Spleen (tissue), 11 donors: ENCODE data around the gene IFT27. TPM values are rescaled to one million over a fixed set of nuclear protein-coding genes. Genes with fewer than 3 reads are reported as not detected.
A peak's percentile ranks its signal among the peaks of the same experiment; 100 is the strongest.

ENCODE experiments used
- DNase-seq: peaks from one replicate; pipeline ENCODE4 v3.0.0-alpha.2; 2020
- H3K27ac ChIP-seq, 8 donors: fragments of 200-600 bp; sonication (generic) in 7 of 8; 1 replicate in 4 of 8; 2 replicates in 4 of 8; pipeline versions ENCODE4 v1.5.0 to v1.8.0; 2016 to 2021; ENCODE audit warnings: inconsistent platforms in 4 of 8, mild to moderate bottlenecking in 4 of 8, moderate library complexity in 1 of 8
- H3K27me3 ChIP-seq, 7 donors: fragments of 200-600 bp; sonication (generic) in 6 of 7; replicated peaks in 1 of 7; 1 replicate in 4 of 7; 2 replicates in 3 of 7; pipeline versions ENCODE4 v1.5.0 to v1.8.0; 2016 to 2021; ENCODE audit warnings: inconsistent platforms in 3 of 7, mild to moderate bottlenecking in 1 of 7
- H3K36me3 ChIP-seq, 6 donors: fragments of 200-600 bp; sonication (generic) in 5 of 6; 1 replicate in 4 of 6; 2 replicates in 2 of 6; pipeline versions ENCODE4 v1.5.0 to v1.8.0; 2016 to 2021; ENCODE audit warnings: inconsistent platforms in 2 of 6
- H3K4me1 ChIP-seq, 6 donors: fragments of 200-600 bp; sonication (generic) in 5 of 6; 1 replicate in 3 of 6; 2 replicates in 3 of 6; pipeline versions ENCODE4 v1.5.0 to v1.8.0; 2016 to 2021; ENCODE audit warnings: inconsistent platforms in 3 of 6
- H3K4me3 ChIP-seq, 8 donors: fragments of 200-600 bp; sonication (generic) in 7 of 8; 1 replicate in 4 of 8; 2 replicates in 4 of 8; pipeline versions ENCODE4 v1.5.0 to v1.8.0; 2016 to 2021; ENCODE audit warnings: inconsistent platforms in 4 of 8, mild to moderate bottlenecking in 4 of 8, moderate library complexity in 2 of 8
- H3K9me3 ChIP-seq, 8 donors: fragments of 200-600 bp; sonication (generic) in 7 of 8; 1 replicate in 4 of 8; 2 replicates in 4 of 8; pipeline versions ENCODE4 v1.5.0 to v1.8.0; 2016 to 2021; ENCODE audit warnings: inconsistent platforms in 4 of 8
- POLR2A ChIP-seq, 3 donors: fragments of 450-650 bp; IDR thresholded peaks; one replicate each; pipeline ENCODE4 v1.5.1; 2017; ENCODE audit warnings: antibody characterized with exemption in 3 of 3, mild to moderate bottlenecking in 1 of 3
- POLR2AphosphoS5 ChIP-seq, 3 donors: sonication (generic); formaldehyde crosslinking; IDR thresholded peaks; one replicate each; pipeline ENCODE4 v1.5.1; 2017; ENCODE audit warnings: antibody characterized with exemption in 3 of 3
- WGBS, 5 donors: extraction: QIAGEN DNeasy Blood & Tissue Kit in 3 of 5; methylation state at CpG; one replicate each; pipeline versions ENCODE4 v1.1.5 to v1.1.7; 2013 to 2018; 5-methylcytosine and 5-hydroxymethylcytosine counted together
- intact Hi-C: fragments of 100-400 bp; cut with DNase I; formaldehyde crosslinking; loops from one replicate; pipeline ENCODE4 v1.15.0; 2023; ENCODE audit warnings: low total_unique reads
- polyA plus RNA-seq, 3 donors: library from polyadenylated mRNA; stranded (reverse); fragments of 200-250 nt; gene quantifications; one replicate each; pipeline ENCODE4 v1.2.1, GENCODE V29; 2013
- total RNA-seq, 7 donors: library from RNA; depleted of rRNA in 3 of 7; stranded (reverse); fragments of >200 nt in 3 of 7; fragmentation: NEBNext Ultra II Directional in 4 of 7; extraction: Animal tissue kit (Norgen Biotek cat#: 25700) in 4 of 7; gene quantifications; one replicate each; pipeline versions ENCODE4 v1.1.0 to v1.2.1, GENCODE V29; 2016 to 2021
- TF ChIP-seq, protein P1 (sequence below), 11 experiments: fragments of 200-600 bp in 7 of 11; fragments of 450-650 bp in 4 of 11; sonication (generic) in 4 of 11; IDR thresholded peaks in 8 of 11; conservative IDR thresholded peaks in 3 of 11; 1 replicate in 7 of 11; 2 replicates in 4 of 11; pipeline versions ENCODE4 v1.4.0 to v1.8.0; 2016 to 2021; ENCODE audit warnings: antibody characterized with exemption in 11 of 11, inconsistent platforms in 4 of 11, mild to moderate bottlenecking in 1 of 11
- donor health status: healthy with polysubstance abuse.
- donor health status: DM: no; HTN: no; CAD: no; lungs with moderate emphysema.
- donor health status: DM: no; HTN: no; CAD: no.
- donor health status: Bipolar disorder and iron deficiency.
- donor health status: healthy.
- donor health status: DM: no; HTN: no; CAD: no.
- donor health status: DM: yes; HTN: yes; CAD: no.

The IFT27 gene
- total and polyA plus RNA-seq, 10 donors: 12.4 to 35.4 (median 22.4) TPM

DNA sequence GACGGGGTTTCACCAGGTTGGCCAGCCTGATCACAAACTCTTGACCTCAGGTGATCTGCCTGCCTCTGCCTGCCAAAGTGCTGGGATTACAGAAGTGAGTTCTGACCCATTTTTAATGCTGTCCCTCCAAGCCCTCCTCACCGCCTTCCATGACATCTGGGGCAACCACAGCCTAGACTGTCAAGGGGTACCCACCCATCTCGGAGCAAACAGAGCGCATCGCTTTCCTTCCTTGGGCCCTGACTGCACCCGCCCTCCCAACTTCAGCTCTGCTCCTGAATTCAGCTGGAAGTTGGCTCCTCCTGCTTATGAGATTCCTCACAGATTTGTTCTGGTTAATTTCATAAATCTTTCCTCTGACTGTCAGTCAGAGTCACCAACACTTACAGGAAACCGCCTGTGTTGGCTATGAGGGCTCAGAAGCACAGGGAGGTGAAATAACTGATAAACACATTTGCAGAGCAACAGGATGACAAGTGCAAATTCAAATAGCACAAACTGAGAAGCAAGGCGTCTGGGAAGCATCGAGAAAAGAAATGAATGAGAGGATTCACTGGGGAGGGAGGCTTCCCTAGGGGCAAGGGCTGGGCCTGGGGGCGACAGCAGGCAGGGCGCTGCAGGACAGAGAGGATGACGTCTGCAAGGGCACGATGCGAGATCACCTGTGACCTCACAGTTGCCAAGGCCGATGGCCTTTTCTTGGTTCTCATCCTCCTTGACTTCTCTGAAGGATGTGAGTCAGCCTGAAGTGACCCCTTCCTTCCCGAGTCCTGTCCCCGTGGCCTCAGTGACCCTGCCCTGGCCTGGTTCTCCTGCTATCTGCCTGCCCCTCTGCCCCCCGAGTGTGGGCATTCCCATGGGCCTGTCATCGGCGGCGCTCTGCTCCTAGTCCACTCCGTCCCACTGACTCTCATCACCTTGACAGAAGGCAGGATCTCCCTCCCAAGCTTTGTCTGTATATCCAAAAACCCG, 6.1 kb downstream of the IFT27 start:
- peak; percentile 12 for DNase-seq

DNA sequence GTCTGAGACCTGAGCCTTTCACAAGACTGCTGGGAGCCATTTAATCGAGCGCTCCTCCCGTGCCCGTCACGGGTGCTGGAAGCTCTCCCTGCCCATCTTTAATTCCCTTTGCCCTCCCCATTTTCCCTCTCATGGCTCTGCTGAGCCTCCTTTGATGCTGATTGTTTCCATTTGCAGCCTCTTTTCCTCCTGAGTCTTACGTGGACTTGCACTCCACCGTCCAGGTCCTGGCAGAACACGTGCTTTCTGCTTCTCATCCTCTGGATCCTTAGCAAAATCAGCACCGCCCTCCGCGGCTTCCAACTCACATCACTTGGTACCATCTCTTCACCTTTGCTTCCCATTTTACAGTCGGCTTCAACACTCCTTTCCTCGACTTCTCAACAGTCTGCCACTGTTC, 7.3 kb downstream of the IFT27 start:
- TF ChIP-seq, protein P1, sequence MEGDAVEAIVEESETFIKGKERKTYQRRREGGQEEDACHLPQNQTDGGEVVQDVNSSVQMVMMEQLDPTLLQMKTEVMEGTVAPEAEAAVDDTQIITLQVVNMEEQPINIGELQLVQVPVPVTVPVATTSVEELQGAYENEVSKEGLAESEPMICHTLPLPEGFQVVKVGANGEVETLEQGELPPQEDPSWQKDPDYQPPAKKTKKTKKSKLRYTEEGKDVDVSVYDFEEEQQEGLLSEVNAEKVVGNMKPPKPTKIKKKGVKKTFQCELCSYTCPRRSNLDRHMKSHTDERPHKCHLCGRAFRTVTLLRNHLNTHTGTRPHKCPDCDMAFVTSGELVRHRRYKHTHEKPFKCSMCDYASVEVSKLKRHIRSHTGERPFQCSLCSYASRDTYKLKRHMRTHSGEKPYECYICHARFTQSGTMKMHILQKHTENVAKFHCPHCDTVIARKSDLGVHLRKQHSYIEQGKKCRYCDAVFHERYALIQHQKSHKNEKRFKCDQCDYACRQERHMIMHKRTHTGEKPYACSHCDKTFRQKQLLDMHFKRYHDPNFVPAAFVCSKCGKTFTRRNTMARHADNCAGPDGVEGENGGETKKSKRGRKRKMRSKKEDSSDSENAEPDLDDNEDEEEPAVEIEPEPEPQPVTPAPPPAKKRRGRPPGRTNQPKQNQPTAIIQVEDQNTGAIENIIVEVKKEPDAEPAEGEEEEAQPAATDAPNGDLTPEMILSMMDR (IDR thresholded peaks at IDR 0.05 in 8 of 11, conservative IDR thresholded peaks at IDR 0.05 in 3 of 11): no peak
- TF ChIP-seq POLR2A (IDR thresholded peaks at IDR 0.05): no peak
- no peak for TF ChIP-seq POLR2AphosphoS5 (IDR thresholded peaks at IDR 0.05)
- no peaks in the 10 kb centered on the region for H3K27me3 ChIP-seq
- no peak overlapping the region for H3K27ac ChIP-seq
- H3K4me3 ChIP-seq: no peak overlapping the region
- H3K36me3 ChIP-seq: peaks cover 0 to 58% (median 16%) of the 10 kb centered on the region in 6 donors
- intact Hi-C loops: loop anchor here (5.0 to 10.0 kb wide), 2 partner anchors 84 to 224 kb away; no protein-coding TSS in a partner anchor
- WGBS, 5 donors: 94 to 97% (median 95%) methylated on average over 13 of the region's 13 CpGs
- peaks cover 0 to 17% (median 5%) of the 10 kb centered on the region in 6 donors for H3K4me1 ChIP-seq
- DNase-seq: no peak
- H3K9me3 ChIP-seq: no peaks in the 10 kb centered on the region

More for the DNA sequence above, 6.1 kb downstream of the IFT27 start:
- no peaks in the 10 kb centered on the region for H3K9me3 ChIP-seq
- TF ChIP-seq, protein P1 (IDR thresholded peaks at IDR 0.05 in 8 of 11, conservative IDR thresholded peaks at IDR 0.05 in 3 of 11): no peak
- H3K4me1 ChIP-seq: peaks cover 0 to 27% (median 12%) of the 10 kb centered on the region in 6 donors
- H3K27ac ChIP-seq: no peak overlapping the region
- intact Hi-C loops: loop anchor here (5.0 to 10.0 kb wide), 2 partner anchors 82 to 225 kb away; no protein-coding TSS in a partner anchor
- no peaks in the 10 kb centered on the region for H3K27me3 ChIP-seq
- peaks cover 0 to 48% (median 16%) of the 10 kb centered on the region in 6 donors for H3K36me3 ChIP-seq
- no peak overlapping the region for H3K4me3 ChIP-seq
- WGBS, 5 donors: 60 to 67% (median 65%) methylated on average over 23 of the region's 23 CpGs

DNA sequence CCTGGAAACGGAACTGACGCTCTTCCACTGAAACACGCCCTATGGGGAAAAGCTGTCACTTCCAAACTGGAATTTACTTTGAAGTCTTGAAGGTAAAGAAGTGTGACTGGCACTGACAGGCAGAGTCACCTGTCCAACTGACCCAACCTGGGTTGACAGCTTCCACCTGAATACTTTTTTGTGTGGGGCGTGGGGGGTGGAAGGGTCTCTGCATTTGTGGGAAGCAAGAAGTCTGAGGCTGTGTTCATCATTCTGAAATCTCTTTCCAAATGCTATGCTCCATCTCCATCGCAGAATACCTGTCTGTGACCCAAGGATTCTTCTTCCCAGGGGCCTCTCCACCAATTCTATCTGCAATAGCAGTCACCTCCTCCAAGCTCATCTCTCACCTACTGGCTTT, 7.8 kb downstream of the IFT27 start:
- intact Hi-C loops: loop anchor here (5.0 to 10.0 kb wide), 2 partner anchors 84 to 223 kb away; no protein-coding TSS in a partner anchor
- Histone ChIP-seq H3K27me3 (no peaks in the 10 kb centered on the region), H3K4me3 (no peak overlapping the region), H3K36me3 (peaks cover 0 to 63% (median 17%) of the 10 kb centered on the region in 6 donors), H3K27ac (no peak overlapping the region), H3K4me1 (peaks cover 0 to 17% (median 5%) of the 10 kb centered on the region in 6 donors), H3K9me3 (no peaks in the 10 kb centered on the region)
- 84 to 95% (median 93%) methylated on average over 5 of the region's 5 CpGs for WGBS, 5 donors
- TF ChIP-seq POLR2A (IDR thresholded peaks at IDR 0.05) (no peak), POLR2AphosphoS5 (IDR thresholded peaks at IDR 0.05) (no peak)
- TF ChIP-seq, protein P1 (IDR thresholded peaks at IDR 0.05 in 8 of 11, conservative IDR thresholded peaks at IDR 0.05 in 3 of 11): no peak
- DNase-seq: no peak
